C4-2B (cell line): Measurements from ENCODE around the gene TCEAL5.

Experiments
- CTCF ChIP-seq: fragments of 450-650 bp; conservative IDR thresholded peaks from 2 replicates; pipeline ENCODE4 v1.5.1; 2017; ENCODE audit warnings: mild to moderate bottlenecking
- ZFX ChIP-seq: fragments of 450-650 bp; IDR thresholded peaks from 2 replicates; pipeline ENCODE4 v1.6.1; 2017

DNA sequence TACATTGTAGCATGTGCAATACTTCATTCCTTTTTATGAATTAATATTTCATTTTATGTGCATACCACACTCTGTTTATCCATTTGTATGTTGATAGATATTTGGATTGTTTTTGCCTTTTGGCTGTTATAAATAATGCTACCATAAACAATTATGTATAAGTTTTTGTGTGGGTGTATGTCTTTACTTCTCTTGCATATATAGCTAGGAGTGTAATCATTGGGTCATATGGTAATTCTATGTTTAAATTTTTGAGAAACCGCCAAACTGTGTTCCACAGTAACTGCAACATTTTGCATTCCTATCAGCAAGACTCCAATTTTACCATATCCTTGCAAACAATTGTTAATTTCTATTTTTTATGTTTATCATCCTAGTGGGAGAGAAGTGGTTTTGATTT, 3.1 kb upstream of the TCEAL5 start:
- TF ChIP-seq CTCF = no peak
- no peak for TF ChIP-seq ZFX
